ENCODE data around the gene IGF2BP2.

DNA sequence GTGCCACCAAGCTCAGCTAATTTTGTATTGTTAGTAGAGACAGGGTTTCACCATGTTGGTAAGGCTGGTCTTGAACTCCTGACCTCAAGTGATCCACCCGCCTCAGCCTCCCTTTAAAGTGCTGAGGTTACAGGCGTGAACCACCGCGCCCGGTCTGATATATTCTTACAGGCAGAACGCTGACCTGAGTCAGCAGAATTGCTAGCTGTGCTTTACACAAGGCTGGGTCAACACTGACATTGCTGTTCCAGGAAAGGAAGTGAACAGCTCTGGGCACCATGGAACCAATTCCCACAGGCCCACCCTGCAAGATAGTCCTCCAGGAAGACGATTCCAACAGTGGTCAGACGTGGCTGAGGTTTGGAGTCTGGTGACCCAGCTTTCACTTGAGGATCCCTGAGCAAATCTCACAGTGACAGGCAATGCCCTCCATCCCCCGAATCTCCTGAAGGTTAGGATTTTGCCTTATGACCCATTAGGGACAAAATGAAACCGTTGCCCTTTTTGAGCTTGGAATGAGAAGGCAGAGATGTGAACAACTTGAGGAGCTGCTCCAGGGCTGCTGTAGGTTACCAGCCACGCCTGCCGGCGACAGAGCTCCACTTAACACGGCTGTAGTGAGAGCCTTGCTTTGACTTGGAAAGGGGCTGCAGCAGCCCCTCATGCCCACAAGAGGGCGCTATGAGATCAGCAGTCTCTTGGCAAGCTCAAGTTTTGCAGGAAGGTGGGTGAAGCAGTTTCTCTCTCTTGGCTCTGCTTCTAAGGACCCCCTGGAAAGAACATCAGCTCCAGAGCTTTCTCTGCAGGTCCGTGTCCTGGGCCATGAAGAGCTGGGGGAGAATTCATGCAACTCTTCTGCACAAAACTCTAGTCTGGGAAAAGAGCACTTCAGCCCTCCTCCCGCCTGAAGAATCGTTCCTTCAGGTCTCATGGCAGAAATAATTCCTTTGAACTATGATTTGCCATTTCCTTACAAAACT, 164.6 kb downstream of the IGF2BP2 start:
- TF ChIP-seq, protein P1, sequence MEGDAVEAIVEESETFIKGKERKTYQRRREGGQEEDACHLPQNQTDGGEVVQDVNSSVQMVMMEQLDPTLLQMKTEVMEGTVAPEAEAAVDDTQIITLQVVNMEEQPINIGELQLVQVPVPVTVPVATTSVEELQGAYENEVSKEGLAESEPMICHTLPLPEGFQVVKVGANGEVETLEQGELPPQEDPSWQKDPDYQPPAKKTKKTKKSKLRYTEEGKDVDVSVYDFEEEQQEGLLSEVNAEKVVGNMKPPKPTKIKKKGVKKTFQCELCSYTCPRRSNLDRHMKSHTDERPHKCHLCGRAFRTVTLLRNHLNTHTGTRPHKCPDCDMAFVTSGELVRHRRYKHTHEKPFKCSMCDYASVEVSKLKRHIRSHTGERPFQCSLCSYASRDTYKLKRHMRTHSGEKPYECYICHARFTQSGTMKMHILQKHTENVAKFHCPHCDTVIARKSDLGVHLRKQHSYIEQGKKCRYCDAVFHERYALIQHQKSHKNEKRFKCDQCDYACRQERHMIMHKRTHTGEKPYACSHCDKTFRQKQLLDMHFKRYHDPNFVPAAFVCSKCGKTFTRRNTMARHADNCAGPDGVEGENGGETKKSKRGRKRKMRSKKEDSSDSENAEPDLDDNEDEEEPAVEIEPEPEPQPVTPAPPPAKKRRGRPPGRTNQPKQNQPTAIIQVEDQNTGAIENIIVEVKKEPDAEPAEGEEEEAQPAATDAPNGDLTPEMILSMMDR (IDR thresholded peaks at IDR 0.05) = peak; percentile 77 to 99 (median 90)
- TF ChIP-seq POLR2A (IDR thresholded peaks at IDR 0.05) (no peak), EP300 (IDR thresholded peaks at IDR 0.05) (no peak), POLR2AphosphoS5 (IDR thresholded peaks at IDR 0.05) (no peak)

All from upper lobe of left lung (tissue), 4 donors.